ENCODE data around the gene NSD1. TPM values are rescaled to one million over a fixed set of nuclear protein-coding genes. Genes with fewer than 3 reads are reported as not detected.

NSD1 gene
- total RNA-seq, 1 donor from 2014 or later, result 32.4 TPM

DNA sequence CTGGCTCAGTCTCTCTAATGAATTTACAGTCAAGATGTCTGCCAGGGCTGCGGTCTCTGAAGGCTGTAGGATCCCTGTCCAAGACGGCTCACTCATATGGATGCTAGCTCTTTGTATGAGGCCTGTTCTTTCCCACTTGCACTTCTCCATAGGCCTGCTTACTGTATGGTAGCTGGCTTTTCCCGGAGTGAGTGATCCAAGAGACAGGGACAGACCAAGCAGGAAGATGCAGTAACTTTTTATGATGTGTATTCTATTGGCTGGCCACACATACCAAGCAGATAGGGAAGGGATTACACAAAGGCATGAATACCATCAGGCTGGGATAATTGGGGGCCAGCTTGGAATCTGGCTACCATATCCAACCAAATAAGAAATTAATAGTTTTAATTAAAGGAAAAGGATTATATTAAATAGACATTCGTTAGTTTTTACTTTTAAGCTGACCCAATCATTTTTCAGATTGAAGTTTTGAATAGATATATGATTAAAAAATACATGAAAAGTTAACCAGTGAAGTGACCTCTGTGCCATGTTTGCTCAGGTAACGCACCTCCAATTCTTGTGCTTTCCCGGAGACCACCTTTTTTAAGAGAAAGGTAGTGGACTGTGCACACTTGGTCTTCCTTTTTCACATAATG is 20.6 kb downstream of the NSD1 start:
- no peak for DNase-seq (ENCODE audit: low read depth)
- H3K36me3 ChIP-seq (ENCODE audit: control insufficient read depth, insufficient read depth, low read length), result peaks cover 5% of the 10 kb centered on the region
- no peak for FAIRE-seq

DNA sequence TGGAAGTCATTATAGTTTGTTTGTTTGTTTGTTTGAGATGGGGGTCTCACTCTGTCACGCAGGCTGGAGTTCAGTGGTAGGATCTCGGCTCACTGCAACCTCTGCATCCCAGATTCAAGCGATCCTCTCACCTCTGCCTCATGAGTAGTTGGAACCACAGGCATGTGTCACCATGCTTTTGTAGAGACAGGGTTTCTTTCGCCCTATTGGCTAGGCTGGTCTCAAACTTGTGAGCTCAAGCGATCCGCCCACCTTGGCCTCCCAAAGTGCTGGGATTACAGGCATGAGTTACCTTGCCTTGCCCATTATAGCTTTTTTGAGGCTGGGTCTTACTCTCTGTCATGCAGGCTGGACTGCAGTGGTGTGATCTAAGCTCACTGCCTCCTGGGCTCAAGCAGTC is 28.8 kb downstream of the NSD1 start:
- Histone ChIP-seq H3K27me3 (ENCODE audit: control insufficient read depth, insufficient read depth, low read length) (no peaks in the 10 kb centered on the region), H3K4me3 (ENCODE audit: low read depth, low read length) (no peak overlapping the region), H3K36me3 (ENCODE audit: control insufficient read depth, insufficient read depth, low read length) (peaks cover 1% of the 10 kb centered on the region)
- FAIRE-seq (no peak), DNase-seq (ENCODE audit: low read depth) (peak; percentile 11)
- TF ChIP-seq, protein P1, sequence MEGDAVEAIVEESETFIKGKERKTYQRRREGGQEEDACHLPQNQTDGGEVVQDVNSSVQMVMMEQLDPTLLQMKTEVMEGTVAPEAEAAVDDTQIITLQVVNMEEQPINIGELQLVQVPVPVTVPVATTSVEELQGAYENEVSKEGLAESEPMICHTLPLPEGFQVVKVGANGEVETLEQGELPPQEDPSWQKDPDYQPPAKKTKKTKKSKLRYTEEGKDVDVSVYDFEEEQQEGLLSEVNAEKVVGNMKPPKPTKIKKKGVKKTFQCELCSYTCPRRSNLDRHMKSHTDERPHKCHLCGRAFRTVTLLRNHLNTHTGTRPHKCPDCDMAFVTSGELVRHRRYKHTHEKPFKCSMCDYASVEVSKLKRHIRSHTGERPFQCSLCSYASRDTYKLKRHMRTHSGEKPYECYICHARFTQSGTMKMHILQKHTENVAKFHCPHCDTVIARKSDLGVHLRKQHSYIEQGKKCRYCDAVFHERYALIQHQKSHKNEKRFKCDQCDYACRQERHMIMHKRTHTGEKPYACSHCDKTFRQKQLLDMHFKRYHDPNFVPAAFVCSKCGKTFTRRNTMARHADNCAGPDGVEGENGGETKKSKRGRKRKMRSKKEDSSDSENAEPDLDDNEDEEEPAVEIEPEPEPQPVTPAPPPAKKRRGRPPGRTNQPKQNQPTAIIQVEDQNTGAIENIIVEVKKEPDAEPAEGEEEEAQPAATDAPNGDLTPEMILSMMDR (IDR thresholded peaks at IDR 0.05; ENCODE audit: insufficient read depth, low read length, severe bottlenecking), result no peak

More for the DNA sequence above, 20.6 kb downstream of the NSD1 start:
- Histone ChIP-seq H3K4me3 (ENCODE audit: low read depth, low read length) (no peak overlapping the region), H3K27me3 (ENCODE audit: control insufficient read depth, insufficient read depth, low read length) (no peaks in the 10 kb centered on the region)
- TF ChIP-seq, protein P1 (IDR thresholded peaks at IDR 0.05; ENCODE audit: insufficient read depth, low read length, severe bottlenecking), result no peak

DNA sequence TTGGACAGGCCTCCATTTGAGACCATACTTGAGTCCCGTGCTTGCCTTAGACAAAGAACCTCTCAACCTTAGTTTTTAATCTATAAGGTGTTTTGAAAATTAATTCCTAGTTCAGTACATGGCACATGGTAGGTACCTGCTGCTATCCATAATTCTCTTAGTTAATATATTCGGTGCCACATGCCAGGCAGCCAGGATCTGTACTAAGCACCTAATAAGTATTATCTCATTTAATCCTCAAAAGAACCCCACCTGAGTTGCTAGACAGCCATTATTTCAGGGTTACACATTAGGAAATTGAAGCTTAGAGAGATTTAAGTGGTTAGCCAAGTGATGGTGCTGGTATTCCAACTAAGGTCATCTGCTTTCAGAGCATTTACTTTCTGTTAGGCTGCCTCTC is 29.9 kb downstream of the NSD1 start:
- no peak for DNase-seq (ENCODE audit: low read depth)
- TF ChIP-seq, protein P1 (IDR thresholded peaks at IDR 0.05; ENCODE audit: insufficient read depth, low read length, severe bottlenecking), result no peak
- no peak for FAIRE-seq
- no peaks in the 10 kb centered on the region for H3K27me3 ChIP-seq (ENCODE audit: control insufficient read depth, insufficient read depth, low read length)
- peaks cover 1% of the 10 kb centered on the region for H3K36me3 ChIP-seq (ENCODE audit: control insufficient read depth, insufficient read depth, low read length)
- H3K4me3 ChIP-seq (ENCODE audit: low read depth, low read length), result no peak overlapping the region

DNA sequence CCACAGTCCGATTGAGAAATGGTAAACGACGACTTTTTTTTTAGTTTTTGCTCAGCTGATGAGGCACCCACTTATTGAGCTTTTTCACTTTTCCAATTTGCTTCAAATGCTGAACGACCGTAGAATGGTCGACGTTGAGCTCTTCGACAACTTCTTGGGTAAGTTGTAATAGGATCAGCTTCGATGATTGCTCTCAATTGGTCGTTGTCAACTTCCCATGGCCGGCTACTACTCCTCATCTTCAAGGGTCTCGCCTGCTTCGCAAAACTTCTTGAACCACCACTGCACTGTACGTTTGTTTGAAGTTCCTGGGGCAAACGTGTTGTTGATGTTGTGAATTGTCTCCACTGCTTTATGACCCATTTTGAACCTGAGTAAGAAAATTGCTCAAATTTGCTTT is 35.7 kb downstream of the NSD1 start:
- FAIRE-seq (no peak), DNase-seq (ENCODE audit: low read depth) (no peak)
- Histone ChIP-seq H3K4me3 (ENCODE audit: low read depth, low read length) (no peak overlapping the region), H3K27me3 (ENCODE audit: control insufficient read depth, insufficient read depth, low read length) (no peaks in the 10 kb centered on the region), H3K36me3 (ENCODE audit: control insufficient read depth, insufficient read depth, low read length) (no peaks in the 10 kb centered on the region)
- TF ChIP-seq, protein P1 (IDR thresholded peaks at IDR 0.05; ENCODE audit: insufficient read depth, low read length, severe bottlenecking), result no peak

DNA sequence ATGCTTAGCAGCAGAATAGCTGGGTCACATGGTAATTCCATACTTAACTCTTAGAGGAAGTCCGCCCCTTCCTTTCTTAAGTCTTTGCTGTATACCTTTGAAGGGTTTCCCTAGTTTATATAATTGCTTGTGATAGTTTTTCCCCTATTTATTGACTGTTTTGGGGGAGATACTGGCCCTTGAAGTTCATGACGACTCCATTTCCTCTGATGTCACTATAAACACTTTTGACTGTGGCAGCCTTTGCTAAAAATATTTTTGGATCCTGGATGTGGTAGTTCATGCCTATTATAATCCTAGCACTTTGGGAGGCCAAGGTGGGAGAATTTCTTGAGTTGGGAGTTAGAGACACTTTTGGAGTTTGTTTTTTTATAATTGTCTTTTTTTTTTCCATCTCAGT is 38.4 kb downstream of the NSD1 start:
- Histone ChIP-seq H3K4me3 (ENCODE audit: low read depth, low read length) (no peak overlapping the region), H3K27me3 (ENCODE audit: control insufficient read depth, insufficient read depth, low read length) (no peaks in the 10 kb centered on the region), H3K36me3 (ENCODE audit: control insufficient read depth, insufficient read depth, low read length) (no peaks in the 10 kb centered on the region)
- DNase-seq (ENCODE audit: low read depth) (no peak), FAIRE-seq (no peak)
- TF ChIP-seq, protein P1 (IDR thresholded peaks at IDR 0.05; ENCODE audit: insufficient read depth, low read length, severe bottlenecking), result no peak

DNA sequence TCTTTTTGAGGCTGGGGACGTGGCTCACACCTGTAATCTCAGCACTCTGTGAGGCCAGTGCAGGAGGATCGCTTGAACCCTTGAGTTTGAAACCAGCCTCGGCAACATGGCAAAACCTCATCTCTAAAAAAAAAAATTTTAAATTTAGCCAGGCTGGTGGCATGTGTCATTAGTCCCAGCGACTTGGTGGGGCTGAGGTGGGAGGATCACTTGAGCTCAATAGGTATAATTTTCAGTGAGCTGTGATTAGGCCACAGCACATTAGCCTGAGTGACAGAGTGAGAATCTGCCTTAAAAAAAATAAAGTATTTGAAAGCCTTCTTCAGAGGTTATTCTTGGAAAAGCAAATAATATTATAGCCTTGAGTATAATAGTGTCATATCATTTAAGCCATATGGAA is 41.8 kb downstream of the NSD1 start:
- FAIRE-seq (no peak), DNase-seq (ENCODE audit: low read depth) (no peak)
- TF ChIP-seq, protein P1 (IDR thresholded peaks at IDR 0.05; ENCODE audit: insufficient read depth, low read length, severe bottlenecking), result no peak
- Histone ChIP-seq H3K27me3 (ENCODE audit: control insufficient read depth, insufficient read depth, low read length) (no peaks in the 10 kb centered on the region), H3K4me3 (ENCODE audit: low read depth, low read length) (no peak overlapping the region), H3K36me3 (ENCODE audit: control insufficient read depth, insufficient read depth, low read length) (no peaks in the 10 kb centered on the region)
